WTC11 (cell line): ENCODE data around the gene SGO2.

Experiments used
- CBFB ChIP-seq: sonication (generic); formaldehyde crosslinking; IDR thresholded peaks from 2 replicates; pipeline ENCODE4 v1.8.1; 2022; ENCODE audit warnings: mild to moderate bottlenecking, low read depth, missing genetic modification reagents
- CREB1 ChIP-seq: sonication (generic); formaldehyde crosslinking; IDR thresholded peaks from 2 replicates; pipeline ENCODE4 v1.8.0; 2023; ENCODE audit warnings: mild to moderate bottlenecking, missing genetic modification reagents
- ESRRA ChIP-seq: sonication (generic); formaldehyde crosslinking; IDR thresholded peaks from 2 replicates; pipeline ENCODE4 v1.8.1; 2022; ENCODE audit warnings: mild to moderate bottlenecking, missing genetic modification reagents, borderline replicate concordance
- HMGA2 ChIP-seq: fragments of 250-450 bp; sonication (Bioruptor Pico); IDR thresholded peaks from 2 replicates; pipeline ENCODE4 v1.4.0; 2021; ENCODE audit warnings: mild to moderate bottlenecking, moderate library complexity
- JUN ChIP-seq: sonication (generic); formaldehyde crosslinking; IDR thresholded peaks from 2 replicates; pipeline ENCODE4 v1.8.0; 2023; ENCODE audit warnings: mild to moderate bottlenecking, missing genetic modification reagents
- NR2C2 ChIP-seq: sonication (generic); formaldehyde crosslinking; IDR thresholded peaks from 2 replicates; pipeline ENCODE4 v1.8.0; 2022; ENCODE audit warnings: mild to moderate bottlenecking, missing genetic modification reagents
- TEAD4 ChIP-seq: sonication (generic); formaldehyde crosslinking; IDR thresholded peaks from 2 replicates; pipeline ENCODE4 v1.8.0; 2022; ENCODE audit warnings: mild to moderate bottlenecking, missing genetic modification reagents
- ZNF416 ChIP-seq: fragments of 250-450 bp; sonication (Bioruptor Pico); IDR thresholded peaks from 2 replicates; pipeline ENCODE4 v1.9.0; 2021; ENCODE audit warnings: mild to moderate bottlenecking, inconsistent platforms
- TF ChIP-seq, protein P1 (sequence below): sonication (generic); formaldehyde crosslinking; IDR thresholded peaks from 2 replicates; pipeline ENCODE4 v1.8.0; 2023; ENCODE audit warnings: missing genetic modification reagents
- TF ChIP-seq, protein P2 (sequence below): sonication (generic); formaldehyde crosslinking; IDR thresholded peaks from 2 replicates; pipeline ENCODE4 v1.8.1; 2022; ENCODE audit warnings: mild to moderate bottlenecking, missing genetic modification reagents, moderate library complexity, borderline replicate concordance
- TF ChIP-seq, protein P3 (sequence below): fragments of 200-600 bp; IDR thresholded peaks from 2 replicates; pipeline ENCODE4 v1.8.0; 2022; ENCODE audit warnings: antibody characterized with exemption
- TF ChIP-seq, protein P4 (sequence below): fragments of 250-450 bp; sonication (Bioruptor Pico); IDR thresholded peaks from 2 replicates; pipeline ENCODE4 v1.9.0; 2021; ENCODE audit warnings: mild to moderate bottlenecking, borderline replicate concordance
- TF ChIP-seq, protein P5 (sequence below): sonication (generic); formaldehyde crosslinking; IDR thresholded peaks from 2 replicates; pipeline ENCODE4 v1.8.1; 2022; ENCODE audit warnings: low read depth, missing genetic modification reagents, borderline replicate concordance
- TF ChIP-seq, protein P6 (sequence below): sonication (generic); formaldehyde crosslinking; IDR thresholded peaks from 2 replicates; pipeline ENCODE4 v1.8.1; 2023; ENCODE audit warnings: mild to moderate bottlenecking, missing genetic modification reagents, borderline replicate concordance

DNA sequence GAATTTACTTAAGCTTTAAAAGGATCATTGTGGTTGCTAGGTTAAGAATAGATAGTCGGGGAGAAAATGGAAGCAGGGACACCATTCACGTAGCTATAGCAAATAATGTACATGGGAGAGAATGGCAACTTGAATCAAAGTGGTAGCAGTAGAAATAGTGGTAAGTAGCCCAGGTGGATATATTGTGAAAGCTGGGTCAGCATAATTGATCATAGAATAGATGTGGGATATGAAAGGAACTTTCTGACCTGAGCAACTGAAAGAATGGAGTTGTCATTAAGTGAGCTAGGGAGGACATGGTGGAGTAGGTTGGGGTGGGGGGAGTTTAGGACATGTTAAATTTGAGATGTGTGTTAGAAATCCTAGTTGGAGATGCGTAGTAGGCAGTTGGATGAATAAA, 2.2 kb downstream of the SGO2 start:
- TF ChIP-seq CREB1 (CRISPR knock-in tag) (no peak), CBFB (no peak), NR2C2 (no peak), TEAD4 (CRISPR knock-in tag) (no peak), HMGA2 (CRISPR knock-in tag) (no peak), ESRRA (no peak), ZNF416 (no peak), JUN (CRISPR knock-in tag) (no peak)
- TF ChIP-seq, protein P1, sequence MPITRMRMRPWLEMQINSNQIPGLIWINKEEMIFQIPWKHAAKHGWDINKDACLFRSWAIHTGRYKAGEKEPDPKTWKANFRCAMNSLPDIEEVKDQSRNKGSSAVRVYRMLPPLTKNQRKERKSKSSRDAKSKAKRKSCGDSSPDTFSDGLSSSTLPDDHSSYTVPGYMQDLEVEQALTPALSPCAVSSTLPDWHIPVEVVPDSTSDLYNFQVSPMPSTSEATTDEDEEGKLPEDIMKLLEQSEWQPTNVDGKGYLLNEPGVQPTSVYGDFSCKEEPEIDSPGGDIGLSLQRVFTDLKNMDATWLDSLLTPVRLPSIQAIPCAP (CRISPR knock-in tag): no peak
- TF ChIP-seq, protein P2, sequence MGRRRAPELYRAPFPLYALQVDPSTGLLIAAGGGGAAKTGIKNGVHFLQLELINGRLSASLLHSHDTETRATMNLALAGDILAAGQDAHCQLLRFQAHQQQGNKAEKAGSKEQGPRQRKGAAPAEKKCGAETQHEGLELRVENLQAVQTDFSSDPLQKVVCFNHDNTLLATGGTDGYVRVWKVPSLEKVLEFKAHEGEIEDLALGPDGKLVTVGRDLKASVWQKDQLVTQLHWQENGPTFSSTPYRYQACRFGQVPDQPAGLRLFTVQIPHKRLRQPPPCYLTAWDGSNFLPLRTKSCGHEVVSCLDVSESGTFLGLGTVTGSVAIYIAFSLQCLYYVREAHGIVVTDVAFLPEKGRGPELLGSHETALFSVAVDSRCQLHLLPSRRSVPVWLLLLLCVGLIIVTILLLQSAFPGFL: no peak
- TF ChIP-seq, protein P3, sequence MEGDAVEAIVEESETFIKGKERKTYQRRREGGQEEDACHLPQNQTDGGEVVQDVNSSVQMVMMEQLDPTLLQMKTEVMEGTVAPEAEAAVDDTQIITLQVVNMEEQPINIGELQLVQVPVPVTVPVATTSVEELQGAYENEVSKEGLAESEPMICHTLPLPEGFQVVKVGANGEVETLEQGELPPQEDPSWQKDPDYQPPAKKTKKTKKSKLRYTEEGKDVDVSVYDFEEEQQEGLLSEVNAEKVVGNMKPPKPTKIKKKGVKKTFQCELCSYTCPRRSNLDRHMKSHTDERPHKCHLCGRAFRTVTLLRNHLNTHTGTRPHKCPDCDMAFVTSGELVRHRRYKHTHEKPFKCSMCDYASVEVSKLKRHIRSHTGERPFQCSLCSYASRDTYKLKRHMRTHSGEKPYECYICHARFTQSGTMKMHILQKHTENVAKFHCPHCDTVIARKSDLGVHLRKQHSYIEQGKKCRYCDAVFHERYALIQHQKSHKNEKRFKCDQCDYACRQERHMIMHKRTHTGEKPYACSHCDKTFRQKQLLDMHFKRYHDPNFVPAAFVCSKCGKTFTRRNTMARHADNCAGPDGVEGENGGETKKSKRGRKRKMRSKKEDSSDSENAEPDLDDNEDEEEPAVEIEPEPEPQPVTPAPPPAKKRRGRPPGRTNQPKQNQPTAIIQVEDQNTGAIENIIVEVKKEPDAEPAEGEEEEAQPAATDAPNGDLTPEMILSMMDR: no peak
- TF ChIP-seq, protein P4, sequence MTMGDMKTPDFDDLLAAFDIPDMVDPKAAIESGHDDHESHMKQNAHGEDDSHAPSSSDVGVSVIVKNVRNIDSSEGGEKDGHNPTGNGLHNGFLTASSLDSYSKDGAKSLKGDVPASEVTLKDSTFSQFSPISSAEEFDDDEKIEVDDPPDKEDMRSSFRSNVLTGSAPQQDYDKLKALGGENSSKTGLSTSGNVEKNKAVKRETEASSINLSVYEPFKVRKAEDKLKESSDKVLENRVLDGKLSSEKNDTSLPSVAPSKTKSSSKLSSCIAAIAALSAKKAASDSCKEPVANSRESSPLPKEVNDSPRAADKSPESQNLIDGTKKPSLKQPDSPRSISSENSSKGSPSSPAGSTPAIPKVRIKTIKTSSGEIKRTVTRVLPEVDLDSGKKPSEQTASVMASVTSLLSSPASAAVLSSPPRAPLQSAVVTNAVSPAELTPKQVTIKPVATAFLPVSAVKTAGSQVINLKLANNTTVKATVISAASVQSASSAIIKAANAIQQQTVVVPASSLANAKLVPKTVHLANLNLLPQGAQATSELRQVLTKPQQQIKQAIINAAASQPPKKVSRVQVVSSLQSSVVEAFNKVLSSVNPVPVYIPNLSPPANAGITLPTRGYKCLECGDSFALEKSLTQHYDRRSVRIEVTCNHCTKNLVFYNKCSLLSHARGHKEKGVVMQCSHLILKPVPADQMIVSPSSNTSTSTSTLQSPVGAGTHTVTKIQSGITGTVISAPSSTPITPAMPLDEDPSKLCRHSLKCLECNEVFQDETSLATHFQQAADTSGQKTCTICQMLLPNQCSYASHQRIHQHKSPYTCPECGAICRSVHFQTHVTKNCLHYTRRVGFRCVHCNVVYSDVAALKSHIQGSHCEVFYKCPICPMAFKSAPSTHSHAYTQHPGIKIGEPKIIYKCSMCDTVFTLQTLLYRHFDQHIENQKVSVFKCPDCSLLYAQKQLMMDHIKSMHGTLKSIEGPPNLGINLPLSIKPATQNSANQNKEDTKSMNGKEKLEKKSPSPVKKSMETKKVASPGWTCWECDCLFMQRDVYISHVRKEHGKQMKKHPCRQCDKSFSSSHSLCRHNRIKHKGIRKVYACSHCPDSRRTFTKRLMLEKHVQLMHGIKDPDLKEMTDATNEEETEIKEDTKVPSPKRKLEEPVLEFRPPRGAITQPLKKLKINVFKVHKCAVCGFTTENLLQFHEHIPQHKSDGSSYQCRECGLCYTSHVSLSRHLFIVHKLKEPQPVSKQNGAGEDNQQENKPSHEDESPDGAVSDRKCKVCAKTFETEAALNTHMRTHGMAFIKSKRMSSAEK (CRISPR knock-in tag): no peak
- TF ChIP-seq, protein P5, sequence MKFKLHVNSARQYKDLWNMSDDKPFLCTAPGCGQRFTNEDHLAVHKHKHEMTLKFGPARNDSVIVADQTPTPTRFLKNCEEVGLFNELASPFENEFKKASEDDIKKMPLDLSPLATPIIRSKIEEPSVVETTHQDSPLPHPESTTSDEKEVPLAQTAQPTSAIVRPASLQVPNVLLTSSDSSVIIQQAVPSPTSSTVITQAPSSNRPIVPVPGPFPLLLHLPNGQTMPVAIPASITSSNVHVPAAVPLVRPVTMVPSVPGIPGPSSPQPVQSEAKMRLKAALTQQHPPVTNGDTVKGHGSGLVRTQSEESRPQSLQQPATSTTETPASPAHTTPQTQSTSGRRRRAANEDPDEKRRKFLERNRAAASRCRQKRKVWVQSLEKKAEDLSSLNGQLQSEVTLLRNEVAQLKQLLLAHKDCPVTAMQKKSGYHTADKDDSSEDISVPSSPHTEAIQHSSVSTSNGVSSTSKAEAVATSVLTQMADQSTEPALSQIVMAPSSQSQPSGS (CRISPR knock-in tag): no peak
- TF ChIP-seq, protein P6, sequence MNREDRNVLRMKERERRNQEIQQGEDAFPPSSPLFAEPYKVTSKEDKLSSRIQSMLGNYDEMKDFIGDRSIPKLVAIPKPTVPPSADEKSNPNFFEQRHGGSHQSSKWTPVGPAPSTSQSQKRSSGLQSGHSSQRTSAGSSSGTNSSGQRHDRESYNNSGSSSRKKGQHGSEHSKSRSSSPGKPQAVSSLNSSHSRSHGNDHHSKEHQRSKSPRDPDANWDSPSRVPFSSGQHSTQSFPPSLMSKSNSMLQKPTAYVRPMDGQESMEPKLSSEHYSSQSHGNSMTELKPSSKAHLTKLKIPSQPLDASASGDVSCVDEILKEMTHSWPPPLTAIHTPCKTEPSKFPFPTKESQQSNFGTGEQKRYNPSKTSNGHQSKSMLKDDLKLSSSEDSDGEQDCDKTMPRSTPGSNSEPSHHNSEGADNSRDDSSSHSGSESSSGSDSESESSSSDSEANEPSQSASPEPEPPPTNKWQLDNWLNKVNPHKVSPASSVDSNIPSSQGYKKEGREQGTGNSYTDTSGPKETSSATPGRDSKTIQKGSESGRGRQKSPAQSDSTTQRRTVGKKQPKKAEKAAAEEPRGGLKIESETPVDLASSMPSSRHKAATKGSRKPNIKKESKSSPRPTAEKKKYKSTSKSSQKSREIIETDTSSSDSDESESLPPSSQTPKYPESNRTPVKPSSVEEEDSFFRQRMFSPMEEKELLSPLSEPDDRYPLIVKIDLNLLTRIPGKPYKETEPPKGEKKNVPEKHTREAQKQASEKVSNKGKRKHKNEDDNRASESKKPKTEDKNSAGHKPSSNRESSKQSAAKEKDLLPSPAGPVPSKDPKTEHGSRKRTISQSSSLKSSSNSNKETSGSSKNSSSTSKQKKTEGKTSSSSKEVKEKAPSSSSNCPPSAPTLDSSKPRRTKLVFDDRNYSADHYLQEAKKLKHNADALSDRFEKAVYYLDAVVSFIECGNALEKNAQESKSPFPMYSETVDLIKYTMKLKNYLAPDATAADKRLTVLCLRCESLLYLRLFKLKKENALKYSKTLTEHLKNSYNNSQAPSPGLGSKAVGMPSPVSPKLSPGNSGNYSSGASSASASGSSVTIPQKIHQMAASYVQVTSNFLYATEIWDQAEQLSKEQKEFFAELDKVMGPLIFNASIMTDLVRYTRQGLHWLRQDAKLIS: no peak
